Natural killer cell (primary cell): ENCODE data around the gene DIP2C. TPM values are rescaled to one million over a fixed set of nuclear protein-coding genes. Genes with fewer than 3 reads are reported as not detected.

Experiments
- ATAC-seq, 3 donors: fragments of 150-1000 bp in 2 of 3; fragments of 200-7000 bp in 1 of 3; cut with Tn5 transposase; 1 replicate in 1 of 3; 2 replicates in 2 of 3; pipeline ENCODE4 v1.10.0; 2021; ENCODE audit warnings: mild to moderate bottlenecking in 2 of 3, moderate library complexity in 2 of 3
- DNase-seq, 2 donors: peaks; one replicate each; pipeline versions ENCODE4 v3.0.0 to v3.0.0-alpha.2; 2013 to 2021; ENCODE audit warnings: mixed read lengths in 1 of 2
- H3K27ac ChIP-seq: one replicate; pipeline ENCODE4 v1.5.1; 2013; ENCODE audit warnings: mild to moderate bottlenecking, low read length
- H3K27me3 ChIP-seq: one replicate; pipeline ENCODE4 v1.6.1; 2013; ENCODE audit warnings: low read length; ENCODE audit not compliant: control insufficient read depth, insufficient read depth
- H3K36me3 ChIP-seq: one replicate; pipeline ENCODE4 v1.6.1; 2013; ENCODE audit warnings: low read length; ENCODE audit not compliant: control insufficient read depth, insufficient read depth
- H3K4me1 ChIP-seq: one replicate; pipeline ENCODE4 v1.6.1; 2013; ENCODE audit warnings: low read length; ENCODE audit not compliant: control insufficient read depth, insufficient read depth
- H3K4me3 ChIP-seq: one replicate; pipeline ENCODE4 v1.5.1; 2013; ENCODE audit warnings: low read length
- H3K9me3 ChIP-seq: one replicate; pipeline ENCODE4 v1.6.1; 2013; ENCODE audit warnings: low read length; ENCODE audit not compliant: control insufficient read depth, insufficient read depth
- H3K27ac Mint-ChIP-seq, 2 donors: one replicate each; pipeline ENCODE4 v1.8.0; 2022; ENCODE audit warnings: mild to moderate bottlenecking in 2 of 2, mixed read lengths in 2 of 2, moderate library complexity in 1 of 2
- H3K27me3 Mint-ChIP-seq, 2 donors: one replicate each; pipeline ENCODE4 v1.8.0; 2022; ENCODE audit warnings: low read depth in 2 of 2, mixed read lengths in 2 of 2
- H3K36me3 Mint-ChIP-seq: one replicate; pipeline ENCODE4 v1.8.0; 2022; ENCODE audit warnings: mixed read lengths
- H3K4me1 Mint-ChIP-seq, 2 donors: one replicate each; pipeline ENCODE4 v1.8.0; 2022; ENCODE audit warnings: mixed read lengths in 2 of 2
- H3K4me3 Mint-ChIP-seq: one replicate; pipeline ENCODE4 v1.8.0; 2022; ENCODE audit warnings: mild to moderate bottlenecking, moderate library complexity, mixed read lengths
- H3K9me3 Mint-ChIP-seq, 2 donors: one replicate each; pipeline ENCODE4 v1.8.0; 2022; ENCODE audit warnings: mixed read lengths in 2 of 2
- CTCF ChIP-seq: fragments of 200-600 bp; IDR thresholded peaks from one replicate; pipeline ENCODE4 v1.8.0; 2022; ENCODE audit warnings: antibody characterized with exemption
- WGBS: methylation state at CpG from one replicate; pipeline ENCODE4 v1.1.7; 2013; ENCODE audit warnings: missing lambda C conversion rate; ENCODE audit not compliant: insufficient coverage; 5-methylcytosine and 5-hydroxymethylcytosine counted together
- intact Hi-C: fragments of 100-400 bp; cut with micrococcal nuclease; formaldehyde crosslinking; loops from one replicate; pipeline ENCODE4 v1.14.2; 2022
- total RNA-seq, 4 donors: library from RNA; stranded (reverse); fragments of 120-200 nt in 1 of 4; gene quantifications; one replicate each; pipeline versions ENCODE4 v1.2.3 to v1.2.4, GENCODE V29; 2013 to 2022

The DIP2C gene
- total RNA-seq, 3 donors from 2014 or later (not counting 1 experiment from before 2014, with no cell fraction given): 1.5 to 5.8 (median 3.8) TPM

GRCh38 chr10:354901-355617 is 334.4 kb downstream of the DIP2C start:
- Mint-ChIP-seq H3K4me3 (no peak overlapping the region), H3K27ac (no peak overlapping the region), H3K27me3 (no peaks in the 10 kb centered on the region), H3K9me3 (no peaks in the 10 kb centered on the region), H3K4me1 (no peaks in the 10 kb centered on the region), H3K36me3 (no peaks in the 10 kb centered on the region)
- intact Hi-C loops: no loop called here
- Histone ChIP-seq H3K9me3 (no peaks in the 10 kb centered on the region), H3K27ac (no peak overlapping the region), H3K27me3 (no peaks in the 10 kb centered on the region), H3K4me3 (no peak overlapping the region), H3K4me1 (no peaks in the 10 kb centered on the region), H3K36me3 (no peaks in the 10 kb centered on the region)
- ATAC-seq (no peak), DNase-seq (no peak)
- no peak for TF ChIP-seq CTCF
- 91% methylated on average over 20 of the region's 20 CpGs for WGBS

GRCh38 chr10:352476-353235 is 336.8 kb downstream of the DIP2C start:
- Histone ChIP-seq H3K36me3 (no peaks in the 10 kb centered on the region), H3K27ac (no peak overlapping the region), H3K4me3 (no peak overlapping the region), H3K4me1 (no peaks in the 10 kb centered on the region), H3K9me3 (no peaks in the 10 kb centered on the region), H3K27me3 (no peaks in the 10 kb centered on the region)
- no peak for TF ChIP-seq CTCF
- no peak for ATAC-seq
- Mint-ChIP-seq H3K27ac (no peak overlapping the region), H3K4me3 (no peak overlapping the region), H3K36me3 (no peaks in the 10 kb centered on the region), H3K27me3 (peaks cover 0 to 3% of the 10 kb centered on the region in 2 donors), H3K9me3 (no peaks in the 10 kb centered on the region), H3K4me1 (peaks cover 0 to 4% of the 10 kb centered on the region in 2 donors)
- 88% methylated on average over 21 of the region's 21 CpGs for WGBS
- DNase-seq: peak in 1 of 2 donors; percentile 23
- intact Hi-C loops: no loop called here

GRCh38 chr10:351770-352334 is 337.6 kb downstream of the DIP2C start:
- Histone ChIP-seq H3K4me1 (no peaks in the 10 kb centered on the region), H3K4me3 (no peak overlapping the region), H3K9me3 (no peaks in the 10 kb centered on the region), H3K27me3 (no peaks in the 10 kb centered on the region), H3K27ac (no peak overlapping the region), H3K36me3 (no peaks in the 10 kb centered on the region)
- peaks cover 0 to 3% of the 10 kb centered on the region in 2 donors for H3K27me3 Mint-ChIP-seq
- H3K27ac Mint-ChIP-seq: no peak overlapping the region
- peak in 1 of 2 donors; percentile 65 for DNase-seq
- no peak for ATAC-seq
- H3K9me3 Mint-ChIP-seq: no peaks in the 10 kb centered on the region
- no peak for TF ChIP-seq CTCF
- H3K36me3 Mint-ChIP-seq: no peaks in the 10 kb centered on the region
- peaks cover 0 to 5% of the 10 kb centered on the region in 2 donors for H3K4me1 Mint-ChIP-seq
- intact Hi-C loops: no loop called here
- no peak overlapping the region for H3K4me3 Mint-ChIP-seq
- WGBS: 84% methylated on average over 13 of the region's 13 CpGs
